Stimulated activated CD4-positive, alpha-beta T cell treated with anti-CD3 and anti-CD28 coated beads, Interleukin-15, amount 100 ng/mL, for 48 hours (primary cell): Measurements from ENCODE around the gene NT5C1B.
A peak's percentile ranks its signal among the peaks of the same experiment; 100 is the strongest.

ENCODE experiments used
- DNase-seq, 2 donors: peaks; one replicate each; pipeline ENCODE4 v3.0.0-alpha.2; 2020; ENCODE audit warnings: low read depth in 2 of 2

Gene NT5C1B

DNA sequence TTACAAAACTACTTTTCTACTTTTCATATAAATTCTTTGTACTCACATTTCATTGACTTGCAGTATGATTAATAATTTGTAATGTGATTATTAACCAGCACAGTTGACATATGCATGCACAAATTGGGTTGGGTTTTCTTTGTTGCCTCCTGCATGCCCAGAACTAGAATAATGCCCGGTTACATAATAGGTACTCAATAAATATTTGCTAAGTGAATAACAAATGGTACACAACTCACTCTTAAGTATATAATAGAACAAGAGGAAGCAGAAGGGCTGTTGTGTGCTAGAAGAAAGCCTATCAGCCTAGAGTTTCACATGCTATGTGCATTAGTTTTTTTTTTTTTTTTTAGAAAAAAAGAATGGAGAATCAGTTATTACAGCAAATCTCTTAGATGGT is 38.2 kb downstream of the NT5C1B start:
- no peak for DNase-seq

DNA sequence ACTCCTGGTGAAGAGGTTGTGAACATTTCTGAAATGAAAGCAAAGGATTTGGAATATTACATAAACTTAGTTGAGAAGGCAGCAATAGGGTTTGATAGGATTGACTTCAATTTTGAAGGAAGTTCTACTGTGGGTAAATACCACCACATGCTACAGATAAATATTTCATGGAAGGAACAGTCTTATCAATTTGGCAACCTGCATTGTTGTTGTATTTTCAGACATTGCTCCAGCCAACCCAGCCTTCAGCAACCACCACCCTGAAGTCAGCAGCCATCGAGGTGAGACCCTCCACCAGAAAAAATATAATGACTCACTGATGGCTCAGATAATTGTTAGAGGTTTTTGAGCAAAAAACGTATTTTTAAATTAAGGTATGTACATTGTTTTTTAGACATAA is 38.9 kb downstream of the NT5C1B start:
- DNase-seq: no peak

DNA sequence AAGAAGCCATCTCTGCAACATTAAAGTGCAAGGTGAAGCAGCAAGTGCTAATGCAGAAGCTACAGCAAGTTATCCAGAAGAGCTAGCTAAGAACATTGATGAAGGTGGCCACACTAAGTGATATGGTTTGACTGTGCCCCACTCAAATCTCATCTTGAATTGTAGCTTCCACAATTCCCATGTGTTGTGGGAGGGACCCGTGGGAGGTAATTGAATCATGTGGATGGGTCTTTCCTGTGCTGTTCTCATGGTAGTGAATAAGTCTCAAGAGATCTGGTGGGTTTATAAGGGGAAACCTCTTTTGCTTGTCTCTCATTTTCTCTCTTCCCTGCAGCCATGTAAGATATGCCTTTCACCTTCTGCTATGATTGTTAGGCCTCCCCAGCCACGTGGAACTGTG is 40.3 kb downstream of the NT5C1B start:
- no peak for DNase-seq

DNA sequence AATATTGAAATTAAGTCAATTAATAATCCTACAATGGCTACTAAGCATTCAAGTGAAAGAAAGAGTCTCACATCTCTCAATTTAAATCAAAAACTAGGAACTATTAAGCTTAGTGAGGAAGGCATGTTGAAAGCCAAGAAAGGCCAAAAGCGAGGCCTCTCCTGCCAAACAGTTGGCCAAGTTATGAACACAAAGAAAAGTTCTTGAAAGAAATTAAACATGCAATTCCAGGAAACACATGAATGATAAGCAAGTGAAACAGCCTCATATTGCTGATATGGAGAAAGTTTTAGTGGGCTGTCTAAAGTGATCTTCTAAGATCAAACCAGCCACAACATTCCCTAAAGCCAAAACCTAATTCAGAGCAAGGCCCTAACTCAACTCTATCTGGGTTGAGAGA is 40.7 kb downstream of the NT5C1B start:
- no peak for DNase-seq

GRCh38 chr2:18546567-18546966 is 42.8 kb downstream of the NT5C1B start:
- DNase-seq: no peak

DNA sequence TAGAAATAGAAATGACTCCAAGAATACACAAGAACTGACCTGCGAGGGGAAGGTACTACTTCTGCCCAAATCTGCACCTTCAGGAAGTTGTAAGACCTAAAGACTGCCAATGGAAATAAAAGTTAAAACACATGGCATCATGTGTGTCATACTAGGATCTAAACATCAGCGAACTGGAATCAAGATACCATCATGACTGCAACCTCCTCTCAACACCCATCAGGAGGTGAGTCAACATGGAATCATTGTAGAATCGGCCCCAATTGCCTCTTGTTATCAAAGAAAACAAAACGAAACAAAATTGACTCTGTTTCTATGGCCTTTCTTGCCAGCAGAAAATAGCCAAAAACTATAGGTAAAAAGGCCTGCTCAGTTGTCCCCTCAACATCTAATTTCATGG is 44.0 kb downstream of the NT5C1B start:
- DNase-seq: no peak

DNA sequence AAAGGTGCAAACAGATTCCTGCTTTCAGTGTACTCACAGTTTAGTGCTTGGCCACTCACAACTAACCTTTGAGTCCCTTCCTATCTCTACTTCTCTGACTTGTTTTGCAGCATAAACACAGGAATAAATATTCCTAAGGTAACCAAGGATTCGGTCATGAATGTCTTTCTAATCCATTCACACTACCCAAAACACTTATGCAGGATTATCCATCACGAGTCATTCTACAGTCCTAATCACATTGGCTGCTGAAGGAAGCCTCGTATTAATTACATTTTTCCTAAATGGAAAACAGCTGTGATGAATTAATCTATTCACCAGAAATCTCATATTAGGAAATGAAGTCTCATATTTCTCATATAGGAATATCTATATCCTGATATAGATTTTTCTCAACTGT is 45.2 kb downstream of the NT5C1B start:
- no peak for DNase-seq

DNA sequence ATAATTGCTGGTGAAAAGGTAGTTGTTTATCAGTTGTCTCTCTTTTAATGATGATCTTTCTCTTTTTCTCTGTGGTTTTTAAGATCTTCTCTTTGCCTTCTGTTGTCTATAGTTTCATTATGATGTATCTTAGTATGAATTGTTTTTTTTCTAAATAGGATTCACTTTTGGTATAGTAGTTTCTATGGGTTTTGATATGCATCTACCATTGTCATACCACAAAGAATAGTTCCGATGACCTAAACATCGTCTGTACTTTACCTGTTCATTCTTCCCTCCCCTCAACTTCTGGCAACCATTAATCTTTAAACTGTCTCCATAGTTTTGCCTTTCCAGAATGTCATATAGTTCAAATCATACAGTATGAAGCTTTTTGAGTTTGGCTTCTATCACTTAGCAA is 48.5 kb downstream of the NT5C1B start:
- DNase-seq: no peak

- DNase-seq: no peak
Observed at GRCh38 chr2:18536697-18537096, 52.7 kb downstream of the NT5C1B start.

- no peak for DNase-seq
Observed at GRCh38 chr2:18536100-18536499, 53.3 kb downstream of the NT5C1B start.

DNA sequence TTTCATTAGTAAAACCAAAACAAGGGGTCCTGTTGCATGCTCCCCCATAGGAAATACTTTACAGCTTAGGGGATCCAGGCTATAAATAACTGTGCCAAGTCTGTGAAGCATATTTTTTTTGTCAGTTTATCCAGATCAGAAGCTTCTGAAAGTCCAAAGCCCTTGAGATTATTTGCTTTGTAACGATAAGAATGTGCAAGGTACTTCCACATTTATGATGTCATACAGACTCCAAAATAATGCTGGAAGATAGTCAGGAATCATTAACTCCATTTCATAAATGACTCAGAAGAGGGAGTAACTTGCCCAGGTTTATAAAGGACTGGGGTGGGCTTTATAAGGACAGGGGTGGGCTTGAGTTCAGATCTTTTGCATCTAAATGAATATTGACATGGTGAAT is 58.2 kb downstream of the NT5C1B start:
- DNase-seq: no peak

DNA sequence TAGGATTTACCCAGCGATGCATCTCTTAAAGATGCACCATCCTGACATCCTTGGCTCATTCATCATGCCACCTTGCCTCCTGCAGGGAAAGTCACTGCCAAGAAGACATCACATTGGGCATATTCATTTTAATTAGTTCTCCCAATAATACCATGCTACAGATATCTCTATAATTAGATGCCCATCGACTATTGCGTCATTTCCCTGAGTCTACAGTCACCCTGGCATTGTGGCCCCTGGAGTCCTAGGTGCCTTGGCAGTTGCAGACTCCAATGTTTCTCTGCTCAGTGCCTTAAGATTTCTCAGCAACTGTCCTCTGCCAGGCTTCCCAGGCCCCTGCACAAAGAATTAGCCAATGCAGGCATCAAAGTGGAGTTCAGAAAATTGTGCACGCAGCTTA is 61.5 kb downstream of the NT5C1B start:
- DNase-seq: no peak

- no peak for DNase-seq
Observed at GRCh38 chr2:18527326-18527725, 62.0 kb downstream of the NT5C1B start.

DNA sequence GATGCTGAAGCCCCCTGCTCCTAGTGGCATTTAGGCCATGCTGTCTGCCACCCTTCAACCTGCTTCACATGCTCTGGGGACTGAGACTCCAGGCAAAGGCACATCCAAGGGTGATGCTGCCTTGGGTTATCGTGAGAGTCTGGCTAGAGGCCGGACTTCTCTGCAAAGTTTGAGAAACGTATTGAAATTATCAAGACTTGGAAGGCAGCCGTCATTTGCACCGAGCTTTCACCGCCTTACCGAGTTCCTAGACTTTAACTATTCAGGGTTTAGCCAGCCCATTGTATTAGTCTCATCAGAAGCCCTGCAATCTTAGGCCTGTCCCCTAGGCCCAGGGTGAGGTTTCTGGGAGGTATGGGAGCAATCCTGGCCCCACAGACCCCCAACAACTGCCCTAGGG is 62.9 kb downstream of the NT5C1B start:
- no peak for DNase-seq

DNA sequence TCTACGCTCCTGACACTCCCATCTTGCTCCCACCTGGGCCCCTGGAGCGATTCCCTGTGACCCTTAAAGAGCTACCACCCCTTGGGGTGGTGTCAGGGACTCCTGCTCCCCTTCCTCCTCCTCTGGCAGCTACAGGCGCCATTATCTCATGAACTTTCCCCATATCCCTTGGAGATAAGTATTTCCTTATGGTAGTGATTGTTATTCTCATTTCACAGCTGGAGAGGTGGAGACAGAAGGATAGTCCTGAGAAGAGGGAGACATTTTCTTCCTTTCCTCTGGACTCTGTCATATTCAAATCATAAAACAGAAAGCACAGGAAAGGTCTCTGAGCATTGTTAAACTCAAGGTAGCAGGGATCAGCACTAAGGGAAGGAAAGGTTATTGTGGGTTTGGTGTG is 63.5 kb downstream of the NT5C1B start:
- DNase-seq: no peak

- no peak for DNase-seq
Observed at GRCh38 chr2:18525236-18525635, 64.1 kb downstream of the NT5C1B start.

GRCh38 chr2:18522484-18523146 is 66.8 kb downstream of the NT5C1B start:
- no peak for DNase-seq

GRCh38 chr2:18520451-18521425 is 68.6 kb downstream of the NT5C1B start:
- peak; percentile 50 to 59 for DNase-seq

GRCh38 chr2:18519914-18520450 is 69.4 kb downstream of the NT5C1B start:
- DNase-seq: no peak

- no peak for DNase-seq
Observed at GRCh38 chr2:18518116-18519111, 71.0 kb downstream of the NT5C1B start.

DNA sequence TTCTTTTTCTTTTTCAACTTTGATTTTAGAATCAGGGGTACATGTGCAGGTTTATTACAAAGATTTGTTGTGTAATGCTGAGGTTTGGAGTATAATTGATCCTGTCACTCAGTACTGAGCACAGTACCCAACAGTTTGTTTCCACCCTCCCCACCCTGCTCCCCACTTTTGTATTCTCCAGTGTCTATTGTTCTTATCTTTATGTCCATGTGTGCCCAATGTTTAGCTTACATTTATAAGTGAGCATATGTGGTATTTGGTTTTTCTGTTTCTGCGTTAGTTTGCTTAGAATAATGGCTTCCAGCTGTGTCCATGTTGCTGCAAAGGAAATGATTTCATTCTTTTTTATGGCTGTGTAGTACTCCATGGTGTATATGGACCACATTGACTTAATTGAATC is 72.0 kb downstream of the NT5C1B start:
- no peak for DNase-seq

DNA sequence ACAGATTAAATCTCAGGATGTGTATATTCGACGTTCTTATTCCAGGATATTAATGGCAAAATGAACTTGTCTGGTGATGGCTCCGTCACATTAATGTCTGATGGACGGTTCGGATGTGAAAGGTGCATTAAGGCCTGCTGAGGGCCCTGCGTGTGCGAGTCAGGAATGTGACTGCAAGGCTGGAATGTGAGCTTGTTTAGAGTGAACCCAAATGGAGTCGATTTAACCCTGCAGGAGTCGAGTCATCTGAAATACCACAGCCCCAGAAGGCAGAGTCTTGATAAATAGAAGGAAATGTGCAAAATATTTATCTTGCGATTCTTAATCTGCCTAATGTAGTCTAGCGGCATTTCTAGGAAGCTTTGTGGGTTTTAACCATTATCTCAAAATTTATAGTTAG is 73.3 kb downstream of the NT5C1B start:
- no peak for DNase-seq
